ENCODE data around the gene SLC17A9. TPM values are rescaled to one million over a fixed set of nuclear protein-coding genes. Genes with fewer than 3 reads are reported as not detected.
A peak's percentile ranks its signal among the peaks of the same experiment; 100 is the strongest.

SLC17A9 gene
- total RNA-seq, 1 donor from 2014 or later, result 0.76 TPM

- ATAC-seq, result no peak
Observed at GRCh38 chr20:62920039-62920645, 32.4 kb upstream of the SLC17A9 start.

- ATAC-seq, result peak; percentile 63
Observed at GRCh38 chr20:62921119-62921687, 31.3 kb upstream of the SLC17A9 start.

GRCh38 chr20:62922451-62922921 lies 30.0 kb upstream of the SLC17A9 start:
- no peak for ATAC-seq

- ATAC-seq, result peak; percentile 15
Observed at GRCh38 chr20:62923059-62923668, 29.3 kb upstream of the SLC17A9 start.

- ATAC-seq, result no peak
Observed at GRCh38 chr20:62923669-62924441, 28.7 kb upstream of the SLC17A9 start.

- ATAC-seq, result peak; percentile 49
Observed at GRCh38 chr20:62924442-62925075, 27.9 kb upstream of the SLC17A9 start.

GRCh38 chr20:62925076-62925419 lies 27.5 kb upstream of the SLC17A9 start:
- ATAC-seq, result no peak

- ATAC-seq, result peak; percentile 9
Observed at GRCh38 chr20:62925420-62926228, 26.9 kb upstream of the SLC17A9 start.

GRCh38 chr20:62926229-62927127 lies 26.0 kb upstream of the SLC17A9 start, which contains the start of gene DIDO1:
DIDO1 (minus strand) TSS chr20:62926505.
- ATAC-seq, result peak; percentile 82

- ATAC-seq, result no peak
Observed at GRCh38 chr20:62927128-62927705, 25.3 kb upstream of the SLC17A9 start.

GRCh38 chr20:62928246-62928939 lies 24.1 kb upstream of the SLC17A9 start:
- no peak for ATAC-seq

- ATAC-seq, result peak; percentile 29
Observed at GRCh38 chr20:62929051-62929538, 23.4 kb upstream of the SLC17A9 start.

GRCh38 chr20:62931464-62931863 lies 21.0 kb upstream of the SLC17A9 start:
- ATAC-seq, result no peak

- no peak for ATAC-seq
Observed at GRCh38 chr20:62933966-62934365, 18.5 kb upstream of the SLC17A9 start.

GRCh38 chr20:62935204-62935967 lies 17.1 kb upstream of the SLC17A9 start:
- ATAC-seq, result no peak

- ATAC-seq, result no peak
Observed at GRCh38 chr20:62935968-62936585, 16.4 kb upstream of the SLC17A9 start.

GRCh38 chr20:62937268-62938104 lies 15.0 kb upstream of the SLC17A9 start:
- ATAC-seq, result peak; percentile 95
